ENCODE data around the gene CHMP6.
A peak's percentile ranks its signal among the peaks of the same experiment; 100 is the strongest.

The CHMP6 gene

DNA sequence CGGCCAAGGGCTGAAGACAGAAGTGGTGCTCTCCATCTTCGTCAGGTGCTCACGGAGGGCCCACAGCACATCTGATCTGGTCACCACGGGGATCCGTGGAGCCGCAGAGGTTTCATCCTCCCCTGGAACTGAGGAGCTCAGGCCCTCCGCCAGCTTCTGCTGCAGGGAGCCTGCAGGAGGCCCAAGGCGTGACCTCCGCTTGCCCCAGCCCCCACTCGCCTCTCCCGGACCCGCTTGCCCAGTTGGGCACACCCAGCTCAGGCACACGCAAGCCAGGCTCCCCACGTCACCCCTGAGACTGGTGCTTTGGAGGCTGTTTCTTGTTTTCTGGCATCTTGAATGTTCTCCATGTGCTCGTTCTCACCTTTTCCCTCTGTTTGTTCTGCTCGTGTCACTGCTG lies 39.4 kb upstream of the CHMP6 start:
- no peak overlapping the region for H3K4me3 Mint-ChIP-seq

DNA sequence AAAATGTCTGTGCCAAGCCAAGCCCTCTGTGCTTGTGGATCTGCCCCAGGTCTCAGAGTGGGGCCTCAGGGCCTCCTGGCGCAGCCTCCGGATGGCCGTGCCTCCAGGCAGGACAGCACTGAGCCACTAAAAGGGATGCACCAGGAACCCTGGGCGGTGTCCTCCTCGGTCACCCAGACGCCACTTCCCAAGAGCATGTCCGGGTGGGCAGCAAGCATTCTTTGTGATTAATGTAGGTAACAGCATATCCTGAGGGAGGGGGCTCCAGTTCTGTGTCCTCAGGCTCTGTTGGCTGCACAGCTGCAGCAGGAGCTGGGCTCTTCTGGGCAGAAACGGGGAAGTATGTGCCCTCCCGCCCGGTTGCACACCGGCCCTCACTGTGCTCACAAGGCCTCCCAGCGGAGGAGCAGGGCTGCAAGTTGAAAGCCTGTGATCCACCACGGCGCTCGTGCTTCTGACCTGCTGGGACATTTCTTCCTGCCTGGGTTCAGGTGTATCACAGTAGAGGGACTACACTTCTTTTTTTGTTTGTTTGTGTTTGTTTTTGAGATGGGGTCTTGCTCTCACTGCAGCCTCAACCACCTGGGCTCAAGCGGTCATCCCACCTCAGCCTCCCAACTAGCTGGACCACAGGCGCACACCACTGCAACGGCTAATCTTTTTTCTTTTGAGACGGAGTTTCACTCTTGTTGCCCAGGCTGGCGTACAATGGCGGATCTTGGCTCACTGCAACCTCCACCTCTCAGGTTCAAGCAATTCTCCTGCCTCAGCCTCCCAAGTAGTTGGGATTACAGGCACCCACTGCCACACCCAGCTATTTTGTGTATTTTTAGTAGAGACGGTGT lies 37.9 kb upstream of the CHMP6 start:
- ATAC-seq (no peak), DNase-seq (no peak)
- H3K27ac Mint-ChIP-seq, result no peak overlapping the region
- no peaks in the 10 kb centered on the region for H3K27me3 Mint-ChIP-seq
- H3K9me3 Mint-ChIP-seq, result no peaks in the 10 kb centered on the region
- no peaks in the 10 kb centered on the region for H3K4me1 Mint-ChIP-seq
- H3K4me3 Mint-ChIP-seq, result no peak overlapping the region

More for the DNA sequence above, 39.4 kb upstream of the CHMP6 start:
- no peaks in the 10 kb centered on the region for H3K9me3 Mint-ChIP-seq
- no peak for DNase-seq
- H3K4me1 Mint-ChIP-seq, result no peaks in the 10 kb centered on the region
- ATAC-seq, result no peak
- H3K27ac Mint-ChIP-seq, result peak overlapping the region; percentile 76 to 83
- H3K27me3 Mint-ChIP-seq, result no peaks in the 10 kb centered on the region

- Mint-ChIP-seq H3K4me3 (no peak overlapping the region), H3K27ac (peak overlapping the region in 1 of 2 donors; percentile 31), H3K9me3 (no peaks in the 10 kb centered on the region), H3K4me1 (no peaks in the 10 kb centered on the region), H3K27me3 (no peaks in the 10 kb centered on the region)
- DNase-seq (no peak), ATAC-seq (no peak)
Observed at GRCh38 chr17:80955078-80955477, 36.6 kb upstream of the CHMP6 start.

DNA sequence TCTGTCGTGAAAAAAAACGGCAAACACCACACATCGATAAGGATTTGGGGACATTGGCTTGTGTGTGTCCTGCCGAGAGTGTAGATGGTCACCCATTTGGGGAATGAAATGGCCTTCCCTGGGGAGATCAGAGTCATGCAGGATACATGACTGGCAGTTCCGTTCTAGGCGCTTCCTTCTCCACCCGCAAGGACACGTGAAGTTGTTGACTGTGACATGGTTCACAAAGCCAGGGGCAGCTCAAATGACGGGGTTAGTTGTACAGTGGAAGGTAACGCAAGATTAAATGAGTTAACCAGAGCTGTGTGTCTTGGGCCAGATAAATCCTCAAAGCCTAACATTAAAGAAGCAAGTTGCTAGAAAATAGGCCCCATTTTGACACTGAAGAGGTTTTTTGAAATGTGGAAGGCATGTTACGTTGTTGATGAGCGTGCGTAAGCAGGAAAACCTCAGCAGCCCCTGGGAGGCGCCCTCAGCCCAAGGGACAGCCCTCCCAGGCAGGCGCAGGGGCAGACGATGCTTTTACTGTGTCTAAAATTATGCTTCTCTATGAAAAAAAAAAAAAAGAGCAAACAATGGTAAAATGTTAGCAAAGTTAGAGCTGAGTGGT lies 35.9 kb upstream of the CHMP6 start:
- Mint-ChIP-seq H3K4me1 (no peaks in the 10 kb centered on the region), H3K27ac (no peak overlapping the region), H3K4me3 (no peak overlapping the region), H3K9me3 (no peaks in the 10 kb centered on the region), H3K27me3 (no peaks in the 10 kb centered on the region)
- DNase-seq, result no peak
- no peak for ATAC-seq

DNA sequence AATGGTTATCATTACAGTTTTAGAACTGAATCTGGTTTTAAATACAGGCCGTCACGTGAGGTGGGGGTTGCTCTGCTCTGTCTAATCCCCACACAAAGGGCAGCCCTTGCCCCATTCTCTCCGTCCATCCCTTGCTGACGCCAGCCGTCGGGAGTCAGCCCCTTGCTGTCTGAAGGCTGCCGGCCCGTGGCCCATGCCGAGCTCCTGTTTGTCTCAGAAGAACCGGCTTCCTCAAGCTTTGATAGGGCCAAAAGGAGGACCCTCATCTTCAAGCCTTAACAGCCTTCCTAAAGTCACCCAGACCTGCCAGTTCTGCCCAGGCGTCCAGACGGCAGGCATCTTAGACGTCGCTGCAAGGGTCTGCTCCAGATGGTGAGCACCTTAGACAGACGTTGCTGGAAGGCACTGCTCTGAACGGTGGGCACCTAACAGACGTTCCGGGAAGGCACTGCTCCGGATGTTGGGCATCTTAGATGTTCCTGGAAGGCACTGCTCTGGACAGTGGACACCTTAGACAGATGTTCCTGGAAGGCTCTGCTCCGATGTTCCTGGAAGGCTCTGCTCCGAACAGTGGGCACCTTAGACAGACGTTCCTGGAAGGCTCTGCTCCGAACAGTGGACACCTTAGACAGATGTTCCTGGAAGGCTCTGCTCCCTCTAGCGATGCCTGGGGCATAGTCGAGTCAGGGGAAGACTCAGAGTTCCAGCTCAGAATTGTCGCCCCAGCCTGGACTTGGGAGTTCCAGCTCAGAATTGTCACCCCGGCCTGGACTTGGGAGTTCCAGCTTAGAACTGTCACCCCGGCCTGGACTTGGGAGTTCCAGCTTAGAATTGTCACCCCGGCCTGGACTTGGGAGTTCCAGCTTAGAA lies 35.1 kb upstream of the CHMP6 start:
- H3K27ac Mint-ChIP-seq, result no peak overlapping the region

GRCh38 chr17:80957461-80957941 lies 34.1 kb upstream of the CHMP6 start:
- Mint-ChIP-seq H3K9me3 (no peaks in the 10 kb centered on the region), H3K4me1 (no peaks in the 10 kb centered on the region), H3K27me3 (no peaks in the 10 kb centered on the region), H3K27ac (peak overlapping the region in 1 of 2 donors; percentile 25), H3K4me3 (no peak overlapping the region)
- DNase-seq (no peak), ATAC-seq (no peak)

More for the DNA sequence above, 35.1 kb upstream of the CHMP6 start:
- Mint-ChIP-seq H3K27me3 (no peaks in the 10 kb centered on the region), H3K9me3 (no peaks in the 10 kb centered on the region), H3K4me1 (no peaks in the 10 kb centered on the region), H3K4me3 (no peak overlapping the region)
- ATAC-seq (no peak), DNase-seq (no peak)

DNA sequence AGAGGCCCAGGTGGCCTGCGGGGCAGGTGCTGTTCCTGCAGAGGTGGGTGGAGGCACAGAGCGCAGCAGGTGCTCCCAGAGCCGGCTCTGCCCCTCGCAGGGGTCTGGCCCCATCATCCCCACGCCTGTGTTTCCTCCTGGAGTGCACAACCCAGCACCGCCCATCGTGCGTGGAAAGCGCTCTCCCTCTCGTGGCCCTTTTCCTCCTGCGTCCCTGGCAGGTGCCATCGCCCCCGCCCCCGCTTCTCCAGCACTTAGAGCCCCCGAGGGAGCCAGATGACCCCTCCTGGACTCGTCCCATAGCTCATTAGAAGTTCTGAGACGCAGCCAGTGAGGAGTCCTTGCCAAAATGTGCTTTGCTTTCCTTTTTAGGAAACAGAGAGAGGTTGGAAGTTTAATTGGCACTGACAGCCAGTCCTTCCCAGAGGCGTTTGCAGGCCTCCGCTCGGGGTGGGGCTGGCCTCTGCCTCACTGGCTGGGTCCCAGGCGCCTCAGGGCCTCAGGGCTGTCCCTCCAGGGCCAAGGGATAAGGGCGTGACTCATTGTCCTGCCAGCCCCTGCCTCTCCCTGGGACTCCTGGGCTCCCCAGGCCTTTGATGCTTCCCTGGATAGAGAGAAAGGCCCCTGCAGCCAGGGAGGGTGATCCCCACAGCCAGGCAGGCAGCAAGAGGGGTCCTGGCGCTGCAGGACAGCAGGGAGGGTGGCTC lies 32.2 kb upstream of the CHMP6 start:
- Mint-ChIP-seq H3K9me3 (no peaks in the 10 kb centered on the region), H3K4me1 (no peaks in the 10 kb centered on the region), H3K27me3 (no peaks in the 10 kb centered on the region), H3K27ac (no peak overlapping the region), H3K4me3 (no peak overlapping the region)
- ATAC-seq, result no peak
- DNase-seq, result no peak

GRCh38 chr17:80960037-80960796 lies 31.4 kb upstream of the CHMP6 start:
- no peaks in the 10 kb centered on the region for H3K27me3 Mint-ChIP-seq
- peak overlapping the region in 1 of 2 donors; percentile 80 for H3K27ac Mint-ChIP-seq
- no peak overlapping the region for H3K4me3 Mint-ChIP-seq
- H3K9me3 Mint-ChIP-seq, result no peaks in the 10 kb centered on the region
- no peaks in the 10 kb centered on the region for H3K4me1 Mint-ChIP-seq
- ATAC-seq (no peak), DNase-seq (no peak)

DNA sequence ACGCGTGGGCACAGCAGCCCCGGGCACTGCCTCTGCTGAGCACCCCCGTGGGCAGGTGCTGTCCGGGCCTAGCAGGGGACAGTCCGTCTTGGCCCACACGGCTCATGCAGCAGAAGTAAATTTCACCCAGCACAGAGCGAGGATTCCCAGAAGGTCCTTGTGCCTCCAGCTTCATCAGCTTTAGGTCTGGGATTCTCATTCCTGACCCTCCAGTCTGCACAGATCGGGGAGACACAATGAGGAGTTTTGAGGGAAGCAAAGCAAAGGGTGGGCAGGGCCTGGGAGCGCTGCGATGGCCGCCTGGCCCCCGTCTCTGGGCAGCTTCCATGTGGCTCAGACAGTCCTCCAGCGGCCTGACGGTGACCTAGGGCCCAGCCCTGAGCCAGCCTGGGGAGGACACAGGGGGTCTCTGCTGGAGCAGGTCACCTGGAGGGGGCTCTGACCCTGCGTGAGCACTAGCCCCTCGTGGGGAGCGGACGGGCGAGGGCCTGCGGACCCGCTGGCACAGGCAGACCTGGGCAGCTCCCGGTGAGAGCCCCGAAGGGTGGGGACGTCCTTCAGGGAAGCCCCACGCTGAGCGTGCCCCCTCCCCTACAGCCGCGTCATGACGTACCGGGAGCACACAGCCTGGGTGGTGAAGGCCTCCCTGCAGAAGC lies 30.7 kb upstream of the CHMP6 start:
- Mint-ChIP-seq H3K27me3 (no peaks in the 10 kb centered on the region), H3K9me3 (no peaks in the 10 kb centered on the region), H3K4me1 (no peaks in the 10 kb centered on the region), H3K27ac (peak overlapping the region in 1 of 2 donors; percentile 71), H3K4me3 (no peak overlapping the region)
- ATAC-seq (no peak), DNase-seq (no peak)

GRCh38 chr17:80961541-80962330 lies 29.9 kb upstream of the CHMP6 start:
- no peak for DNase-seq
- Mint-ChIP-seq H3K9me3 (no peaks in the 10 kb centered on the region), H3K4me3 (no peak overlapping the region), H3K27ac (peak overlapping the region in 1 of 2 donors; percentile 57), H3K27me3 (no peaks in the 10 kb centered on the region), H3K4me1 (no peaks in the 10 kb centered on the region)
- no peak for ATAC-seq

DNA sequence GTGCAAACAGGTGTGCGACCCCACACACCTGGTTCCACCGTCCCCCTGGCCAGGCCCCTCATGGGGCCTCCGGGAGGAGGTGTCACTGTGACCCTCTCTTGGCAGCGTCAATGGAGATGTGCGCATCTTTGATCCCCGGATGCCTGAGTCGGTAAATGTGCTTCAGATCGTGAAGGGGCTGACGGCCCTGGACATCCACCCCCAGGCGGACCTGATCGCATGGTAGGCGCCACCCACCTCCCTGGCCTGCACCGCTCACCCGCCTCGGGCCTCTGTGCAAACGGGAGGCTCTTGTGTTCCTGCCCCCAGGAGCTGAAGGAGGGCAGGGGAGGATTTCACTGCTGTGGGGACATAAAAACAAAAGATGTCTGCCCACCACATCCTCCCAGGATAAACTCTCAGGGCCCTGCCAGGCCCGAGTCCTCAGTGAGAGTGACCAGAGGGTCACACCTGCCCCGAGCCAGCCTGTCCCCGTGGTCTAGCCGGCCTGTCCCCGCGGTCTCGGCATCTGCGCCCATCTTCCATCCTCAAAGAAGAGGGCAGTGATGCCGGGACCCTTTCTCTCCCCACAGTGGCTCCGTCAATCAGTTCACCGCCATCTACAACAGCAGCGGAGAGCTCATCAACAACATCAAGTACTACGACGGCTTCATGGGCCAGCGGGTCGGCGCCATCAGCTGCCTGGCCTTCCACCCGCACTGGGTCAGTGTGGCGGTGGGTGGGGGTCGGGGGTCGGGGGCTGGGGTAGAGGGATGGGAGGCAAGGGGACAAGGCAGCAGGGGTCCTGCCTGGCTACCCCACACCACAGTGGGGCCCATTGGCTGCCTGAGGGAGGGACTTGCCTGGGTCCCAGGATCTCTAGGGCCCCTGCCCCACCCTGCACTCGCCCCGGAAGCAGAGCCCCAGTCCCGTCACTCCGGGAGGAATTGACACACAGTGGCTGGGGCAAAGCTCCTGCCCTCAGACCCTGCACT lies 29.0 kb upstream of the CHMP6 start:
- H3K27me3 Mint-ChIP-seq, result no peaks in the 10 kb centered on the region
- H3K4me3 Mint-ChIP-seq, result no peak overlapping the region
- DNase-seq (no peak), ATAC-seq (peak; percentile 29)
- H3K27ac Mint-ChIP-seq, result no peak overlapping the region
- no peaks in the 10 kb centered on the region for H3K9me3 Mint-ChIP-seq
- no peaks in the 10 kb centered on the region for H3K4me1 Mint-ChIP-seq

GRCh38 chr17:80963812-80964543 lies 27.7 kb upstream of the CHMP6 start:
- H3K27me3 Mint-ChIP-seq, result no peaks in the 10 kb centered on the region
- no peak for DNase-seq
- peaks cover 8% of the 10 kb centered on the region for H3K4me1 Mint-ChIP-seq
- H3K27ac Mint-ChIP-seq, result no peak overlapping the region
- ATAC-seq, result peak; percentile 41
- no peak overlapping the region for H3K4me3 Mint-ChIP-seq
- H3K9me3 Mint-ChIP-seq, result no peaks in the 10 kb centered on the region
